Superior temporal gyrus (tissue), 1 donor: ENCODE measurements around the gene LRRC49.
"Not testable (repeated sequence)": the region's sequence is repeated elsewhere in the genome, so short reads cannot be mapped to it uniquely, and the experiment has no call there.

Source experiments
- DNase-seq: peaks from one replicate; pipeline ENCODE4 v3.0.0-alpha.2; 2016; ENCODE audit errors: extremely low spot score

Gene LRRC49

DNA sequence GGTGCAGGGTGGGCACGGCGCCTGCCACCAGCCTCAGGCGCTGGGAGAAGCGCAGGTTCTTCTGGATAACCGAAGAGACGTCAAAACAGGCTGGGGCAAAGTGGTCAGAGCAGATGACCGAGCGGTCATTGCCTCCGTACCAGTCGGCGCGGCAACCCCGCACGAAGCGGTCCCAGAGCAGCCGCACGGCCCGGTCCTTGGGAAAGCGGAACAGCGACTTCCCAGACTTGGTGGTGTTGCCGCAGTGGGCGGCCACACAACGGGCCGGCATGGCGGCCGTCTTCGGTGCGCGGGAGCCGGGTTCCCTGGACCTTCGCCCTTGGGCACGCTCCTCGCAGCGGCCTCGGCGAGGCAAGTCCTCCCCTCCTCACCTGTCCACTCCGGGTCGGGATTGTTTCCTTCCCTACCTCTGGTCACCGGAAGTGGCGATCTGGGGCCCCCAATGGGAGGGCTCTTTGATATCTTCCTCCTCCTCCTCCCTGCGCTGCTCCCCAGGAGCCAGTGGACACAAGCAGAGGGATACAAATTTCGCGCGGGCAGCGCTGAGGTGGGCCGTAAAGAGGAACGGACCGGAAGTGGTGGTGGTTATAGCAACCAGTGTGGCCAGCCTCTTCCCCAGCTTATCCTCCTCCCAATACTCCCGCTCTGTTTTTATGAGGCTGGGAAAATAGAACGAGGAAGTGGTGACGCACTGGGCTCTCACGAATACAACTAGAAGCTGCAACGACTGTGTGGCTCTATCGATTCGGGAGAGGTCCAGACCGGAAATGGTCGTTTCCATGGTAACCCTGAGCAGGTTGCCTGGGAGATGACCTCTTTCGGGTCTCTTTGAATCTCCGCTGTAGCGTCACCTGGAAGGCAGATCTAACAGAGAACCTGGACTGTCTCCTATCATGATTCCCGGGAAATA, at the start of gene LRRC49, which contains the start of gene THAP10:
Gene LRRC49, plus strand, starts transcription at position 825 of the 910 bp plus-strand sequence. Its CDS starts 69 bp downstream, at position 894.
Gene THAP10, minus strand, starts transcription at position 432 of the 910 bp plus-strand sequence. Its CDS starts 161 bp downstream, at position 271.
- peak; percentile 97 for DNase-seq

DNA sequence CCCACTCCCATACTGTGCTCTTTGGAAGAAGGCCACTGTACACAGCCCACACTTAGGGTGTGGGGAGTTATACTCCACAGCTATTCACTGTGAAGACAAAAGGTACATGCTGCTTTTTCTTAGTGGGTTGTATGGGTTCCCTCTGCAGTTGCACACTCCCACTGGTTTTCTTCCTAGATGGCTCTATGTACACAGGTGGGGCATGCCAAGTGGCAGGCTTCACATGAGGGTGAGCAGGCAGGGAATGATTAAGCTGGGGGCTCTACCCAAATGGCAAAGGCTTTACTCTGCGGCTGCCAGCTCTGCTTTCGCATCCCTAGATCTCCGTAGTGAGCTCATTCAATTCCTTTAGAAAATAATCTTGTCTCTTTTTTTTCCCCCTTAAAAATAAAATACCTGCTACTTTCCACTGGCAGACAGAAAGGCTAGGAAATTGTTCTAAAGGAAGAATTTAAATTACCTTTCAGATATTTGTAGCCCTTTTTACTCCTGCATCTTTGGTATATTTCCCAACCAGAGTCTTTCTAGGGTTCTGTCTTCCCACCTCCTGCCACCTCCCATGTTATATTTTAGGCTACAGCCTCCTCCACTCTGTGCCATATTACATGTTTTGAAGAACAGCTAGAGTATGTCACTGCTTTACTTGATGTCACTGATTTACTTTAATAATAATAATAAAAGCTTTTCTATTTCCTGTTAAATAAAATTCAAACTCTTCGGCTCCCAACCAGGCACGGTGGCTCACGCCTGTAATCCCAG, 46.8 kb upstream of the LRRC49 start:
- DNase-seq: no peak

DNA sequence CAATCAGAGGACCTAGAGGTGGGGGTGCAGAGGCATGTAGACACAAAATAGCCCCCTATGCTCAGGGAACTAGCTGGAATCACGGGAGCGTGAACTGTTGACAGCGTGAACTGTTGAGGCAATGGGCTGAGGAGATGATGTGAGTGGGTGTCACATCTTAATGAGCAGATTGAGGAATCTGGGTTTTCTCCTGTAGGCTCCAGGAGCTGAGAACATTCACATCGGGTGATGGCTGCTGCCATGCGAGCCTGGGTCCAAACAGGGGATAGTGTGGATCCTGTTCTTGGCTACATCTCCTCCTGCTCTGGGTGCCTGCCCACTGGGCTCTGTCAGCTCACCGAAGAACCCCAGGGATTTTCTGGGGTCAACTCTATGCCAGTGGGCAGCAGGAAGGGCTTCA, 40.7 kb upstream of the LRRC49 start:
- peak; percentile 38 for DNase-seq

DNA sequence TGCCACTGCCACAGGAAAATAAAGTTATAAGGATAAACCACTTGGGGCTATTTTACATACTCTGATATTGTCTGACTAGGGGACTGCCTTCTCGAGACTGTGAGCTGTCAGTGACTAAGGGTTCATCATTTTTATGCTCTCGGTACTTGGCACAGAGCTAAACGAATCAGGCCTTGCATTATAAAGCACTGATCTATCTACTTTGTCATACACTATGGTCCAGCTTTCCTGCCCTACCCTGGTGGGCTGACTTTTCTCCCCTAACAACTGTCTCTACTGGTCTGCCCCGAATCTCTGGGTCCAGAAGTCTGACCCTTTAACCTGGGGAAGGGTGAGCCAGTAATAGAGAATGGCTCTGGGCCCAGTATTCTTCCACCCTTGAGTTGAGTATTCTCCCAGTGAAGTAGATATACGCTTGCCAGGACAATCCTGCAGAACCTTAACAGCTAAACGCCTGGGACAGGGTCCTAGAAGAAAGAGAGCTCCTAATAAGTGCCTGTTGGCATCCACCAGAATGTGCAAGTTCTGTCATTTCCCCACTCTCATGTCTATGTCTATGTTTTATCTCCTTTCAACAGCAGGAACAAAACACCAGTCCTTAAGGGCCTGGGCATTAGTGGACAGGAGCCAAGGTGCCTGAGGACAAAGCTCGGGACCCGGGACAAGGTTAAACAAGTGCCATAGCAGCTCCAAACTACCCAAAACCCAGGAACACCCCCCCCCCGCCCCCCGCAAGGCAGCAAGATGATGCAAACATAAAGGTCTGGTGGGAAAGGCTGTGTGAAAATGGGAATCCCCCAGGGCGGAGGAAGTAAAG, 39.9 kb upstream of the LRRC49 start:
- DNase-seq: peak; percentile 61

GRCh38 chr15:70853318-70853972, 39.2 kb upstream of the LRRC49 start:
- peak; percentile 46 for DNase-seq

GRCh38 chr15:70853973-70854665, 38.5 kb upstream of the LRRC49 start, which contains the start of gene LARP6:
TSS of gene LARP6 (minus strand) at chr15:70854157. CDS start at chr15:70854088, 69 bp downstream.
- DNase-seq: peak; percentile 53

- peak; percentile 81 for DNase-seq
Measured at GRCh38 chr15:70854666-70854976, 38.0 kb upstream of the LRRC49 start.

GRCh38 chr15:70855764-70856163, 36.9 kb upstream of the LRRC49 start:
- DNase-seq: peak; percentile 48

- no peak for DNase-seq
Measured at GRCh38 chr15:70856177-70856883, 36.3 kb upstream of the LRRC49 start.

DNA sequence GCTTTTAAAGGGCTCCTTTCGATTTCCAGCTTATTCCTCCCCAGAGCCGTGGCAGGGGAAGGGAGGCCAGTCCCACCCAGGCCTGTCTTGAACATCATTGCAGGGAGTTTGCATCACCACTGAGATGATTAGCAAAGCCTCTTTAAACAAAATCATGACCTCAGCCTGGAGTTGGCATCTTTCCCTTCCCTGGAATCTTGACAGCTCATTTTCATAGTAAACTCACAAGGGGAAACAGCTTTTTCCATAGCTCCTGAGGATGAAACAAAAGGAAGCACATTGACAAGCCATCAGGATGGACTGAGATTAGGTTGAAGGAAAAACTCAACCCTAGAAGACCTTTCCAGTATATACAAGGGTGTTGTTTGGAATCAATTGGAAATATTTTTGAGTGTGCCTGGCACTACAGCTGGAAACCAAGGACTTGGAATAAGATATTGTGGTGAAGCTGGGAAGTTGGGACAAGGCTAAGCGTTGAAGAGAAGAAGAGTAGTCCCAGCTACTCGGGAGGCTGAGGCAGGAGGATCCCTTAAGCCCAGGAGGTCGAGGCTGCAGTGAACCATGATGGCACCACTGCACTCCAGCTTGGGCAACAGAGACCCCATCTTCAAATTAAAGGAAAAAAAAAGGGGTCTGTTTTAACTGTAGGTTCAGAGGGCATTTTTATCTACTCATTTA, 35.6 kb upstream of the LRRC49 start:
- DNase-seq: peak; percentile 87

GRCh38 chr15:70857562-70858285, 34.9 kb upstream of the LRRC49 start:
- DNase-seq: peak; percentile 54

DNA sequence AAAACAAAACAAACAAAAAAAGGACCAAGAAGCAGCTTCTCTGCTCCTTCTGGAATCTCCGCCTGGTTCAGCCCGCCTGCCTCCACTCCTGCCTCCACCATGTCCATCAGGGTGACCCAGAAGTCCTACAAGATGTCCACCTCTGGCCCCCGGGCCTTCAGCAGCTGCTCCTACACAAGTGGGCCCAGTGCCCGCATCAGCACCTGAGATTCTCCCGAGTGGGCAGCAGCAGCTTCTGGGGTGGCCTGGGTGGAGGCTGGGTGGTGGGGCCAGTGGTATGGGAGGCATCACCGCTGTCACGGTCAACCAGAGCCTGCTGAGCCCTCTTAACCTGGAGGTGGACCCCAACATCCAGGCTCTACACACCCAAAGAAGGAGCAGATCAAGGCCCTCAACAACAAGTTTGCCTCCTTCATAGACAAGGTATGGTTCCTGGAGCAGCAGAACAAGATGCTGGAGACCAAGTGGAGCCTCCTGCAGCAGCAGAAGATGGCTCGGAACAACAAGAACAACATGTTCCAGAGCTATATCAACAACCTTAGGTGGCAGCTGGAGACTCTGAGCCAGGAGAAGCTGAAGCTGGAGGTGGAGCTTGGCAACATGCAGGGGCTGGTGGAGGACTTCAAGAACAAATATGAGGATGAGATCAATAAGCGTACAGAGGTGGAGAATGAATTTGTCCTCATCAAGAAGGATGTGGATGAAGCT, 33.9 kb upstream of the LRRC49 start:
- DNase-seq: not testable (repeated sequence)

DNA sequence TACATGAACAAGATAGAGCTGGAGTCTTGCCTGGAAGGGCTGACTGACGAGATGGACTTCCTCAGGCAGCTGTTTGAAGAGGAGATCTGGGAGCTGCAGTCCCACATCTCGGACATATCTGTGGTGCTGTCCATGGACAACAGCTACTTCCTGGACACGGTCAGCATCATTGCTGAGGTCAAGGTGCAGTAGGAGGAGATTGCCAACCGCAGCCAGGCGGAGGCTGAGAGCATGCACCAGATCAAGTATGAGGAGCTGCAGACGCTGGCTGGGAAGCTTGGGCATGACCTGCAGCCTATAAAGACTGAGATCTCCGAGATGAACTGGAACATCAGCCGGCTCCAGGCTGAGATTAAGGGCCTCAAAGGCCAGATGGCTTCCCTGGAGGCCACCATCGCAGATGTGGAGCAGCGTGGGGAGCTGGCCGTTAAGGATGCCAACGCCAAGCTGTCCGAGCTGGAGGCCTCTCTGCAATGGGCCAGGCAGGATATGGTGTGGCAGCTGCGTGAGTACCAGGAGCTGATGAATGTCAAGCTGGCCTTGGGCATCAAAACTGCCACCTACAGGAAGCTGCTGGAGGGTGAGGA, 33.2 kb upstream of the LRRC49 start:
- DNase-seq: no peak

GRCh38 chr15:70859998-70860397, 32.6 kb upstream of the LRRC49 start:
- no peak for DNase-seq

DNA sequence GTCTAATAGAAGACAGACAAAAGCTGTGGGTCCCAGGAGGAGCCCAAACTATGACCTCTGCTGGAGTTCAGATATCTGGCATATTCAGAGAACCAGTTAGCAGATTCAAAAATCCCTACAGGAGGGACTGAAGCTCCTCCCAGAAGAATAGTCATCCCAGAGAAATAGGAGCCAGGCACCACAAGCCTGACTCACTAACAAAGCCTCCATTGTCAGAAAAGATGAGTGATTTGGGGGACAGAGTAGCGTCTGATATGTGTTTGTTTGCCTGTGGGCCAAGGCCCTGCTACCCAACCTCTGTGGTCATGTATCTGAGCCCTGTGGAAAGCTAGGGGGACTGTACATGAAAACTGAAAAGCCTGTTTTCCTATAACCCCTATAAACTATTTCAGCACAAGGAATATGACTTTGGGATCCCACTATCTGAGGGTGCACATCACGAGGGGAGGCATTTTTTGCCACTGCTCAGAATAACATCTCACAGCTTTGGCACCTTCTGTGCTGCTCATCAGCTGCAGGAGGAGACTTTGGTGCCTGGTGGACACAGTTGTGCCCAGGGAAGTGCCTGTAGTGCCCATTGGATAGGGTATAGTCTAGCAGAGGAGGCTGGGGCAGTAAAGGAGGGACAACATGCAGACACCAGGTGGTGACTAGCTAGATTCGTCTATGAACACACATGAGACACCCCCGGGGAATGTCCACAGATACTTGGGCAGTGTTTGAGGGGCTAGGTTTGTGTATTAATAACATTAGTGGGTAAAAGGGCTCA, 29.0 kb upstream of the LRRC49 start:
- peak; percentile 97 for DNase-seq

DNA sequence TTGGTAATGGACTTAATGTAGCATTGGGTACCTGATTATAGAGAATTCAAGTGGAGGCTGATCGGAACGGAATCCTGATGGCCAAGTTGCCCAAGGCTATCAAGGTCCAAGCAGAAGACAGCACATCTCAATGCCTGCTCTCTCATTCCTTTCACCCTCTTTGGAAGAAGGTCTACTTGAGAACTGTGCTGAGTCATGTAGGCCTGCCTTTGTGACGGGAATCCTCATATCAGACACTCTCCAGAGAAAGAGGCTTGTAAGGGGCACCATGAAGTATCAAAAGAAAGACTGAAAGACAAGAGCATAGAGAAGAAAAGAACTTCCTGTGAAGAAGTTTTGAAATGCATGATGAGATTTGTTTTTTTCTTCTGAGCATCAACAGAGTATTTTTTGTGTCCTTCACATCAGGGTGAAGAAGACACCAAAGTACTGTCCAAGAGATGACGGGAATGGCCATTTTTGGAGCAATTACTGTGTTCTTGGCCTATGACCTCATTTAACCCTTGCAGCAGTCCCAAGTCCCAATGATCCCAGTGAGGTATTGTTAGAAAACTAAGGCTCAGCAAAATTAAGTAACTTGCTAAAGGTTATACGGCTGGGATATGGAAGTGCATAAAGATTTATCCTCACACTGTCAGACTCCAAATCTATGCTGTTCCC, 25.5 kb upstream of the LRRC49 start:
- DNase-seq: peak; percentile 38
